IPS-20b (cell line): Measurements from ENCODE around the gene FRMD6.

ENCODE experiments used
- H3K27ac ChIP-seq: one replicate; pipeline ENCODE4 v1.5.1; 2013; ENCODE audit warnings: low read length
- H3K27me3 ChIP-seq: 2 replicates; pipeline ENCODE4 v1.6.1; 2013; ENCODE audit warnings: mild to moderate bottlenecking, low read length, inconsistent platforms; ENCODE audit not compliant: insufficient read depth
- H3K36me3 ChIP-seq: 2 replicates; pipeline ENCODE4 v1.6.1; 2013; ENCODE audit warnings: low read depth, mild to moderate bottlenecking, inconsistent platforms, low read length, moderate library complexity; ENCODE audit not compliant: insufficient read depth
- H3K4me1 ChIP-seq: 2 replicates; pipeline ENCODE4 v1.6.1; 2013; ENCODE audit warnings: mild to moderate bottlenecking, control low read depth, inconsistent platforms, low read length, moderate library complexity; ENCODE audit not compliant: insufficient read depth
- H3K4me3 ChIP-seq: 2 replicates; pipeline ENCODE4 v1.5.1; 2013; ENCODE audit warnings: mild to moderate bottlenecking, low read length, inconsistent platforms
- H3K9ac ChIP-seq: 2 replicates; pipeline ENCODE4 v1.6.1; 2013; ENCODE audit warnings: low read depth, mild to moderate bottlenecking, inconsistent platforms, low read length, moderate library complexity
- H3K9me3 ChIP-seq: 2 replicates; pipeline ENCODE4 v1.6.1; 2013; ENCODE audit warnings: mild to moderate bottlenecking, low read depth, low read length, inconsistent platforms; ENCODE audit not compliant: insufficient read depth

Gene FRMD6

GRCh38 chr14:51653775-51654532 lies 2.2 kb downstream of the FRMD6 start:
- peak overlapping the region; percentile 62; the same call in 1 of the 2 replicates for H3K9ac ChIP-seq
- peak overlapping the region; percentile 93 for H3K4me3 ChIP-seq
- peaks cover 13% of the 10 kb centered on the region for H3K4me1 ChIP-seq
- no peaks in the 10 kb centered on the region for H3K36me3 ChIP-seq
- peaks cover 10% of the 10 kb centered on the region; the same call in 1 of the 2 replicates for H3K27me3 ChIP-seq
- no peak overlapping the region for H3K27ac ChIP-seq
- H3K9me3 ChIP-seq: no peaks in the 10 kb centered on the region

GRCh38 chr14:51654533-51654845 lies 2.8 kb downstream of the FRMD6 start:
- no peak overlapping the region for H3K4me3 ChIP-seq
- no peak overlapping the region for H3K9ac ChIP-seq

DNA sequence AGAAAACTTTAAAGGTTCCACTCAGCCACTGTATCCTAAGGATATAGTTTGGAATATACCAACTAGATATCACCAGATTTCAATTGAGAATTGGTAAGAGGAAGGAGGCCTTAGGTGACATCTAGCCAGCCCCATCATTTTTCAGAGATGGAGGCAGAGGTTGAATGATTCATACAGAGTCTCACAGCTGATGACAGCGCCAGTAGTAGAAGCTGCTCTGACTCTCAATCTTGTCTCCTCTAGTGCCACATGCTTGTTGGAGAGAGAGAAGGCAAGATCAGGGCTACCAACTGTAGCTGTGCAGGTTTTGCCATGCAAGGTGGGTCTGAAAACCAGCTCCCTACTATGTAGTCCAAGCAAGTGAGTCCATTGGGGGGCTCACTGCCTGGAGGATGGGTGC lies 6.1 kb downstream of the FRMD6 start:
- H3K4me3 ChIP-seq: no peak overlapping the region
- H3K36me3 ChIP-seq: no peaks in the 10 kb centered on the region
- H3K9me3 ChIP-seq: no peaks in the 10 kb centered on the region
- no peak overlapping the region for H3K27ac ChIP-seq
- peaks cover 13% of the 10 kb centered on the region for H3K4me1 ChIP-seq
- H3K27me3 ChIP-seq: peaks cover 10% of the 10 kb centered on the region; the same call in 1 of the 2 replicates
- no peak overlapping the region for H3K9ac ChIP-seq

More at GRCh38 chr14:51654533-51654845, 2.8 kb downstream of the FRMD6 start:
- peaks cover 13% of the 10 kb centered on the region for H3K4me1 ChIP-seq
- peaks cover 10% of the 10 kb centered on the region; the same call in 1 of the 2 replicates for H3K27me3 ChIP-seq
- no peaks in the 10 kb centered on the region for H3K36me3 ChIP-seq
- H3K9me3 ChIP-seq: no peaks in the 10 kb centered on the region
- no peak overlapping the region for H3K27ac ChIP-seq

DNA sequence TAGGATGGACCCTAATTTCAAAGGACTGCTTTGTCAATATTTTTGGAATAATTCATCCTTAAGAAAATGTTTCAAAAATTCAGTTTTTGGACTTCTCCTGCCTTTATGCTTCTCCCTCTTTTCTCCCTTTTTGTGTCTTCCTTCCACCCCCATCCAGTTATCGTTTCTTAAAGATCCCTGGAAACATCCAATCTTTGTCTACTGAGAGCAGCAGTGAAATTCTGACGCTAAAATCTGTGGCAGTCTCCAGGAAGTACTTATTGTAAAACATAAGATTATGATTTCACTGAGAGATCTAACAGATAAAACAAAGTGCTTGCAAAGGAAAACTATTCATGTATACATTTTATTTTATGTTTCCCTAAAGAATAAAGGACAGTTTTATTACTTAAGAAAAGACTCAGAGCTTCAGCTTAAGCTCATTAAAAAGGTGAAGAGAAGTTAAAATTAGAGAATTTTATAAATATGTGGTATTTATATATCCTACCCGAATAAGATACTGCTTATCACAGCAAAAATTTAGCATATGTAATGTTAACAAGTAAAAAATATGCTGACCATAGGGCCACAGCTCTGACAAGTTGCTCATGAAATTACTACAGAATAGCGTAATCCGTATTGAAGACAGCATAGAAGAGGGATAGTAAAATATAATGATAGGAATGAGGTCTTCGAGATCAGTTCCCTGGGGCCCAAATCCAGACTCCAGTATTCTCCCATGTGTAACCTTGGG lies 6.9 kb downstream of the FRMD6 start:
- Histone ChIP-seq H3K9me3 (no peaks in the 10 kb centered on the region), H3K27me3 (peaks cover 4% of the 10 kb centered on the region; the same call in 1 of the 2 replicates), H3K4me1 (peaks cover 8% of the 10 kb centered on the region), H3K27ac (no peak overlapping the region), H3K9ac (no peak overlapping the region), H3K4me3 (no peak overlapping the region), H3K36me3 (no peaks in the 10 kb centered on the region)

- Histone ChIP-seq H3K4me1 (no peaks in the 10 kb centered on the region; the same call in 1 of the 2 replicates), H3K36me3 (no peaks in the 10 kb centered on the region)
Measured at GRCh38 chr14:51660741-51661140, 9.0 kb downstream of the FRMD6 start.

GRCh38 chr14:51661504-51661903 lies 9.8 kb downstream of the FRMD6 start:
- no peak overlapping the region for H3K9ac ChIP-seq
- no peak overlapping the region for H3K27ac ChIP-seq
- no peaks in the 10 kb centered on the region for H3K36me3 ChIP-seq
- no peaks in the 10 kb centered on the region; the same call in 1 of the 2 replicates for H3K4me1 ChIP-seq
- no peaks in the 10 kb centered on the region for H3K27me3 ChIP-seq
- H3K4me3 ChIP-seq: no peak overlapping the region
- peaks cover 5% of the 10 kb centered on the region; the same call in 1 of the 2 replicates for H3K9me3 ChIP-seq

More at GRCh38 chr14:51660741-51661140, 9.0 kb downstream of the FRMD6 start:
- no peak overlapping the region for H3K9ac ChIP-seq
- no peaks in the 10 kb centered on the region for H3K27me3 ChIP-seq
- no peak overlapping the region for H3K4me3 ChIP-seq
- peaks cover 5% of the 10 kb centered on the region; the same call in 1 of the 2 replicates for H3K9me3 ChIP-seq
- H3K27ac ChIP-seq: no peak overlapping the region

DNA sequence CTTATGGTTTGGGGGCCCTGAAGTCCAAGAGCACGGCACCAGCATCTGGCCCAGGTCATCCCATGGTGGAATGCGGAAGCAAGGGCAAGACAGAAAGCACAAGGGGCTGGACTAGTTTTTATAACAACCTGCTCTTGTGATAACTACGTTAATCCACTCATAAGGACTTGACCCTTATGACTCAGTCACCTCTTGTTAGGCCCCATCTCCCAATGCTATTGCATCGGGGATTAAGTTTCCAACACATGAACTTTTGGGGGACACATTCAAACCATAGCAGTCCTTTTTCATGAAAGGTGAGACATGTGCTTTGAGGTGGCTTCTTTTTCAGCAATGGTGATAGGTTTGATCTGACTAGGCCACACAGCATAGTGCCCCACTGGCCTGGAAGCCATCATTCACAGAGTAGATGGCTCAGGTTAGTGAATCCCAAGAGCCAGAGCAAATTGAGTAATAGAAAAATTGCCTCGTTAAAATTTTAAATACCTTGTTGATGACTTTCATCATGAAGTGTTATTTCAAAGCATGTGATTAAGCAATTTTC lies 12.1 kb downstream of the FRMD6 start:
- Histone ChIP-seq H3K4me3 (no peak overlapping the region), H3K4me1 (no peaks in the 10 kb centered on the region)

GRCh38 chr14:51666070-51666469 lies 14.4 kb downstream of the FRMD6 start:
- H3K9ac ChIP-seq: no peak overlapping the region
- H3K27me3 ChIP-seq: no peaks in the 10 kb centered on the region
- no peaks in the 10 kb centered on the region for H3K4me1 ChIP-seq
- no peaks in the 10 kb centered on the region for H3K36me3 ChIP-seq
- no peak overlapping the region for H3K27ac ChIP-seq
- H3K9me3 ChIP-seq: peaks cover 5% of the 10 kb centered on the region; the same call in 1 of the 2 replicates
- no peak overlapping the region for H3K4me3 ChIP-seq

More for the DNA sequence above, 12.1 kb downstream of the FRMD6 start:
- Histone ChIP-seq H3K9ac (no peak overlapping the region), H3K27ac (no peak overlapping the region), H3K9me3 (peaks cover 5% of the 10 kb centered on the region; the same call in 1 of the 2 replicates), H3K36me3 (no peaks in the 10 kb centered on the region), H3K27me3 (no peaks in the 10 kb centered on the region)

DNA sequence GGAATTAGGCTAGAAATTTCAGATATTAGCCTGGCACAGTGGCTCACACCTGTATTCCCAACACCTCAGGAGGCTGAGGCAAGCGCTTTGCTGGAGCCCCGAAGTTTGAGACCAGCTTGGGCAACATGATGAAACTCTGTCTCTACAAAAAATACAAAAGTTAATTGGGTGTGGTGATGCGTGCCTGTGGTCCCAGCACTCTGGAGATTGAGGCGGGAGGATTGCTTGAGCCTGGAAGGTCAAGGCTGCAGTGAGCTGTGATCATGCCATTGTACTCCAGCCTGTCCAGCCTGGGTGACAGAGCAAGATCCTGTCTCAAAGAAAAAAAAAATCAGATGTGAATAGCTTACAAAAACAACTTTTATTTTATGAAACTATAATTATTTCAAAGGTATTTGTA lies 15.1 kb downstream of the FRMD6 start:
- Histone ChIP-seq H3K27ac (no peak overlapping the region), H3K4me3 (no peak overlapping the region), H3K9me3 (peaks cover 5% of the 10 kb centered on the region; the same call in 1 of the 2 replicates), H3K27me3 (no peaks in the 10 kb centered on the region), H3K4me1 (no peaks in the 10 kb centered on the region), H3K36me3 (no peaks in the 10 kb centered on the region), H3K9ac (no peak overlapping the region)

DNA sequence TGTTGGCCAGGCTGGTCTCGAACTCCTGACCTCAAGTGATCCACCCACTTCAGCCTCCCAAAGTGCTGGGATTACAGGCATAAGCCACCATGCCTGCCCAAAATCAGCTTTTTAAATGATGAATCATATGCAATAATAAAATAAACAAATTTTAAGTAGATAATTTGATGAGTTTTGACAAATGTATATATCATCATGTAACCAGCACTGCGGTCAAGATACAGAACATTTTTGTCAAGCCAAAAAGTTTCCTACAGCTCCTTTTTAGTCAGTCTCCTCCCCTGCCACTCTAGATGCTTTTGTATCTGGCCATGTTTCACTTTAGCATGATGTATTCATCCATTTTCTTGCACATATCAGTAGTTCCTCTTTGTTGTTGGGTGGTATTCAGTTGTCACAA lies 17.2 kb downstream of the FRMD6 start:
- Histone ChIP-seq H3K4me1 (no peaks in the 10 kb centered on the region), H3K36me3 (no peaks in the 10 kb centered on the region)

GRCh38 chr14:51674294-51675002 lies 22.7 kb downstream of the FRMD6 start:
- Histone ChIP-seq H3K36me3 (no peaks in the 10 kb centered on the region), H3K27me3 (no peaks in the 10 kb centered on the region), H3K27ac (no peak overlapping the region), H3K9me3 (no peaks in the 10 kb centered on the region), H3K4me1 (no peaks in the 10 kb centered on the region), H3K4me3 (no peak overlapping the region), H3K9ac (no peak overlapping the region)

More for the DNA sequence above, 17.2 kb downstream of the FRMD6 start:
- Histone ChIP-seq H3K27me3 (no peaks in the 10 kb centered on the region), H3K4me3 (no peak overlapping the region), H3K9ac (no peak overlapping the region), H3K27ac (no peak overlapping the region), H3K9me3 (peaks cover 5% of the 10 kb centered on the region; the same call in 1 of the 2 replicates)
